Mesothelial cell of epicardium (in vitro differentiated cells): ENCODE results near the gene PRUNE2. TPM values are rescaled to one million over a fixed set of nuclear protein-coding genes. Genes with fewer than 3 reads are reported as not detected.

Experiments
- DNase-seq, 2 experiments: peaks; one replicate each; pipeline ENCODE4 v3.0.0; 2021; ENCODE audit warnings: low spot score in 2 of 2; ENCODE audit not compliant: unreplicated experiment in 2 of 2
- H3K27ac Mint-ChIP-seq: 2 replicates; pipeline ENCODE4 v1.8.0; 2021; ENCODE audit warnings: mixed read lengths
- H3K27me3 Mint-ChIP-seq: 2 replicates; pipeline ENCODE4 v1.8.0; 2021; ENCODE audit warnings: low read depth, mixed read lengths
- H3K36me3 Mint-ChIP-seq: 2 replicates; pipeline ENCODE4 v1.8.0; 2021; ENCODE audit warnings: mixed read lengths
- H3K4me1 Mint-ChIP-seq: 2 replicates; pipeline ENCODE4 v1.8.0; 2021; ENCODE audit warnings: mixed read lengths
- H3K4me3 Mint-ChIP-seq: 2 replicates; pipeline ENCODE4 v1.8.0; 2021; ENCODE audit warnings: mild to moderate bottlenecking, moderate library complexity, mixed read lengths
- H3K9me3 Mint-ChIP-seq: 2 replicates; pipeline ENCODE4 v1.8.0; 2021; ENCODE audit warnings: mixed read lengths
- CTCF ChIP-seq: fragments of 200-600 bp; sonication (generic); IDR thresholded peaks from one replicate; pipeline ENCODE4 v1.5.0; 2021; ENCODE audit warnings: antibody characterized with exemption; ENCODE audit not compliant: unreplicated experiment
- total RNA-seq: library from RNA; stranded (reverse); gene quantifications from 3 replicates; pipeline ENCODE4 v1.2.1, GENCODE V29; 2021

PRUNE2 gene
- total RNA-seq, 1 donor from 2014 or later: 3.4 TPM

- Mint-ChIP-seq H3K4me3 (no peak overlapping the region), H3K4me1 (no peaks in the 10 kb centered on the region), H3K36me3 (no peaks in the 10 kb centered on the region), H3K9me3 (no peaks in the 10 kb centered on the region), H3K27me3 (no peaks in the 10 kb centered on the region), H3K27ac (no peak overlapping the region)
- no peak for DNase-seq
- TF ChIP-seq CTCF: no peak
Measured at GRCh38 chr9:76620996-76621395, 284.9 kb downstream of the PRUNE2 start.

GRCh38 chr9:76620581-76620980 lies 285.3 kb downstream of the PRUNE2 start:
- Mint-ChIP-seq H3K27ac (no peak overlapping the region), H3K4me3 (no peak overlapping the region), H3K4me1 (no peaks in the 10 kb centered on the region), H3K27me3 (no peaks in the 10 kb centered on the region), H3K36me3 (no peaks in the 10 kb centered on the region), H3K9me3 (no peaks in the 10 kb centered on the region)
- no peak for TF ChIP-seq CTCF
- no peak for DNase-seq

- Mint-ChIP-seq H3K27me3 (no peaks in the 10 kb centered on the region), H3K27ac (no peak overlapping the region)
- DNase-seq: no peak
Measured at GRCh38 chr9:76619640-76620039, 286.3 kb downstream of the PRUNE2 start.

GRCh38 chr9:76619197-76619596 lies 286.7 kb downstream of the PRUNE2 start:
- Mint-ChIP-seq H3K36me3 (no peaks in the 10 kb centered on the region), H3K27me3 (no peaks in the 10 kb centered on the region), H3K9me3 (no peaks in the 10 kb centered on the region), H3K27ac (no peak overlapping the region), H3K4me1 (peaks cover 3% of the 10 kb centered on the region), H3K4me3 (no peak overlapping the region)
- DNase-seq: no peak
- TF ChIP-seq CTCF: no peak

More at GRCh38 chr9:76619640-76620039, 286.3 kb downstream of the PRUNE2 start:
- Mint-ChIP-seq H3K36me3 (no peaks in the 10 kb centered on the region), H3K4me3 (no peak overlapping the region), H3K4me1 (peaks cover 3% of the 10 kb centered on the region), H3K9me3 (no peaks in the 10 kb centered on the region)
- TF ChIP-seq CTCF: no peak

GRCh38 chr9:76618762-76619161 lies 287.2 kb downstream of the PRUNE2 start:
- H3K4me1 Mint-ChIP-seq: peaks cover 3% of the 10 kb centered on the region
- no peak for DNase-seq
- no peak for TF ChIP-seq CTCF
- H3K36me3 Mint-ChIP-seq: no peaks in the 10 kb centered on the region
- H3K27ac Mint-ChIP-seq: no peak overlapping the region
- no peaks in the 10 kb centered on the region for H3K27me3 Mint-ChIP-seq
- no peak overlapping the region for H3K4me3 Mint-ChIP-seq
- H3K9me3 Mint-ChIP-seq: no peaks in the 10 kb centered on the region

- H3K36me3 Mint-ChIP-seq: no peaks in the 10 kb centered on the region
- H3K4me1 Mint-ChIP-seq: peaks cover 3% of the 10 kb centered on the region
- H3K27ac Mint-ChIP-seq: no peak overlapping the region
- no peak for TF ChIP-seq CTCF
- H3K9me3 Mint-ChIP-seq: no peaks in the 10 kb centered on the region
- no peak for DNase-seq
- no peak overlapping the region for H3K4me3 Mint-ChIP-seq
- H3K27me3 Mint-ChIP-seq: no peaks in the 10 kb centered on the region
Measured at GRCh38 chr9:76617497-76618175, 288.3 kb downstream of the PRUNE2 start.
